ENCODE results near the gene CXCL10.

CXCL10 gene

DNA sequence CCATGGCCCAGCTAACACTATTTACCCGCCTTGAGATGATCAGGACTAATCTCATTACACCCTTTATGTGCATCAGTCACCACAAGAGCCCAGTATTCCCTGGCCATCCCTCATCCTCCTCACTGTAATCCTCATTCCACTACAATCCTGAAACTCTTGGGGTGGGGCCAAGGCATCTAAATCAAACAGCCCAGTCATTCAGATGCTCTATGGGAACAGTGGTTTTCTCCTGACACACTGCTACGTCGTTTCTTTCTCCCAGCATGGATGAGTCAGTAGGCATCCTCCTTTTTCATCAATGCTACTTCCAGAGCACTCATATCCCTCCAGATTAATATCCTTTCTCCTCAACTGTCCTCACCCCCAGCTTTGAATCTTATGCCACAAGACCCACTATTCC is 38.2 kb downstream of the CXCL10 start:
- DNase-seq (ENCODE audit: insufficient read length, low spot score) (no peak), FAIRE-seq (no peak)
- TF ChIP-seq, protein P1, sequence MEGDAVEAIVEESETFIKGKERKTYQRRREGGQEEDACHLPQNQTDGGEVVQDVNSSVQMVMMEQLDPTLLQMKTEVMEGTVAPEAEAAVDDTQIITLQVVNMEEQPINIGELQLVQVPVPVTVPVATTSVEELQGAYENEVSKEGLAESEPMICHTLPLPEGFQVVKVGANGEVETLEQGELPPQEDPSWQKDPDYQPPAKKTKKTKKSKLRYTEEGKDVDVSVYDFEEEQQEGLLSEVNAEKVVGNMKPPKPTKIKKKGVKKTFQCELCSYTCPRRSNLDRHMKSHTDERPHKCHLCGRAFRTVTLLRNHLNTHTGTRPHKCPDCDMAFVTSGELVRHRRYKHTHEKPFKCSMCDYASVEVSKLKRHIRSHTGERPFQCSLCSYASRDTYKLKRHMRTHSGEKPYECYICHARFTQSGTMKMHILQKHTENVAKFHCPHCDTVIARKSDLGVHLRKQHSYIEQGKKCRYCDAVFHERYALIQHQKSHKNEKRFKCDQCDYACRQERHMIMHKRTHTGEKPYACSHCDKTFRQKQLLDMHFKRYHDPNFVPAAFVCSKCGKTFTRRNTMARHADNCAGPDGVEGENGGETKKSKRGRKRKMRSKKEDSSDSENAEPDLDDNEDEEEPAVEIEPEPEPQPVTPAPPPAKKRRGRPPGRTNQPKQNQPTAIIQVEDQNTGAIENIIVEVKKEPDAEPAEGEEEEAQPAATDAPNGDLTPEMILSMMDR (IDR thresholded peaks at IDR 0.05; ENCODE audit: insufficient read depth, missing control alignments) = no peak

GRCh38 chr4:75980576-75980975 is 42.7 kb downstream of the CXCL10 start:
- TF ChIP-seq, protein P1 (IDR thresholded peaks at IDR 0.05; ENCODE audit: insufficient read depth, missing control alignments) = no peak
- DNase-seq (ENCODE audit: insufficient read length, low spot score) (no peak), FAIRE-seq (no peak)

DNA sequence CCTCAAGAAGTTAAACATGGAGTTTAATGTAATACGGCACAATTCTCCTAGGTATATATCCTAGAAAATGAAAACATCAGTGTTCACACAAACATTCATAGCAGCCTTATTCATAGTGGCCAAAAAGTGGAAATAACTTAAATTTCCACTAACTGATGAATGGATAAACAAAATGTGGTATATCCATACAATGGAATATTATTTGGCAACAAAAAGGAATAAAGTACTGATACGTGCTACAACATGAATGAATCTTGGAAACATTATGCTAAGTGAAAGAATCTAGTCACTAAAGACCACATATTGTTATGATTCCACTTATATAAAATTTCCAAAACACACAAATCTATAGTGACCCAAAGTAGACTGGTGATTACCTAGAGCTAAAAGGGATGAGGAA is 47.1 kb downstream of the CXCL10 start:
- FAIRE-seq (no peak), DNase-seq (ENCODE audit: insufficient read length, low spot score) (no peak)
- TF ChIP-seq, protein P1 (IDR thresholded peaks at IDR 0.05; ENCODE audit: insufficient read depth, missing control alignments) = no peak

- TF ChIP-seq, protein P1 (IDR thresholded peaks at IDR 0.05; ENCODE audit: insufficient read depth, missing control alignments) = no peak
- DNase-seq (ENCODE audit: insufficient read length, low spot score) (no peak), FAIRE-seq (no peak)
Measured at GRCh38 chr4:75973766-75974165, 49.5 kb downstream of the CXCL10 start.

Data from D721Med (cell line).